AG09309 (cell line): ENCODE measurements around the gene OCEL1.
A peak's percentile ranks its signal among the peaks of the same experiment; 100 is the strongest.

Experiments used
- DNase-seq: peaks from one replicate; pipeline ENCODE4 v3.0.0-alpha.2; 2010; ENCODE audit warnings: low read depth
- H3K4me3 ChIP-seq: 2 replicates; pipeline ENCODE4 v1.5.1; 2011; ENCODE audit warnings: mild to moderate bottlenecking, low read depth, low read length, moderate library complexity; ENCODE audit not compliant: control insufficient read depth
- CTCF ChIP-seq: IDR thresholded peaks from 2 replicates; pipeline ENCODE4 v1.5.1; 2011; ENCODE audit warnings: mild to moderate bottlenecking, low read depth, low read length, inconsistent platforms; ENCODE audit not compliant: insufficient read depth, control insufficient read depth; ENCODE audit errors: missing control alignments

Gene OCEL1

DNA sequence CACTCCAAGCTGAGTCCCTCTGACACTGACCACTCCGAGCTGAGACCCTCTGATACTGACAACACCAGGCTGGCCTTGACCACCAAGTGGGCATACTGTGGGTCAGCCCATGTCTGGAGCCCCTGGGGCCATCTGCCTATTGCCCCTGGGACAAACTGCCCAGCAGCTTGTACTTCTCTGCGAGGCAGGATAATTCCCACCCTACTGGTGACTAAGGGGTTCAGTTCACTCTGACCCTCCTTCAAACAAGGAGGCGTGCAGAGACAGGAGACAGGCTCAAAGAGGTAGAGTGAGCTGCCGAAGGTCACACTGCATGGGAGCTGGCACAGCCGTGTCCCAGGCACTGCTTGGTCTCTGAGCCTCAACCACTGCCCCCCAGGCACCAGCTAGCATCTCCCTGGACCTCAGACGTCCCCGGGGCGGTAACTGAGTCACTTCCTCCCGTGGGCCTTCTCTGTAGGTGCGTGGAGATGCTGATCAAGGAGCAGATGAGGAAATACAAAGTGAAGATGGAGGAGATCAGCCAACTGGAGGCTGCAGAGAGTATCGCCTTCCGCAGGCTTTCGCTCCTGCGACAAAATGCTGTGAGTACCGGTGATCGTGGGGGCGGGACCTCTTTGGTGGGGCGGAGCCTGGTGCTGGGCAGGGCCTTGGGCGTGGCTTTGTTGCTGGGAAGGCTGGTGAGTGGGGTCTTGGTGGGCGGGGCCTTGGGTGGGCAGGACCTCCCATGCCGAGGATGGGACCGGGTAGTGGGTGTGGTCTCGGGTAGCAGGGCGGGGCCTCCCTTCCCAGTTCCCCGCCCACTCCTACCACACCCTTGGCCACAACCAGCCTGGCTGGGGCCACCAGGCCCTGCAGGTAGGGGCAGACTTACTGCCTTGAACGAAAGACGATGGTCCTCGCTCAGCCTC lies 16.6 kb upstream of the OCEL1 start:
- DNase-seq, result no peak
- TF ChIP-seq CTCF, result no peak
- no peak overlapping the region for H3K4me3 ChIP-seq

GRCh38 chr19:17210296-17210695 lies 15.7 kb upstream of the OCEL1 start:
- no peak for DNase-seq
- no peak for TF ChIP-seq CTCF
- no peak overlapping the region for H3K4me3 ChIP-seq

DNA sequence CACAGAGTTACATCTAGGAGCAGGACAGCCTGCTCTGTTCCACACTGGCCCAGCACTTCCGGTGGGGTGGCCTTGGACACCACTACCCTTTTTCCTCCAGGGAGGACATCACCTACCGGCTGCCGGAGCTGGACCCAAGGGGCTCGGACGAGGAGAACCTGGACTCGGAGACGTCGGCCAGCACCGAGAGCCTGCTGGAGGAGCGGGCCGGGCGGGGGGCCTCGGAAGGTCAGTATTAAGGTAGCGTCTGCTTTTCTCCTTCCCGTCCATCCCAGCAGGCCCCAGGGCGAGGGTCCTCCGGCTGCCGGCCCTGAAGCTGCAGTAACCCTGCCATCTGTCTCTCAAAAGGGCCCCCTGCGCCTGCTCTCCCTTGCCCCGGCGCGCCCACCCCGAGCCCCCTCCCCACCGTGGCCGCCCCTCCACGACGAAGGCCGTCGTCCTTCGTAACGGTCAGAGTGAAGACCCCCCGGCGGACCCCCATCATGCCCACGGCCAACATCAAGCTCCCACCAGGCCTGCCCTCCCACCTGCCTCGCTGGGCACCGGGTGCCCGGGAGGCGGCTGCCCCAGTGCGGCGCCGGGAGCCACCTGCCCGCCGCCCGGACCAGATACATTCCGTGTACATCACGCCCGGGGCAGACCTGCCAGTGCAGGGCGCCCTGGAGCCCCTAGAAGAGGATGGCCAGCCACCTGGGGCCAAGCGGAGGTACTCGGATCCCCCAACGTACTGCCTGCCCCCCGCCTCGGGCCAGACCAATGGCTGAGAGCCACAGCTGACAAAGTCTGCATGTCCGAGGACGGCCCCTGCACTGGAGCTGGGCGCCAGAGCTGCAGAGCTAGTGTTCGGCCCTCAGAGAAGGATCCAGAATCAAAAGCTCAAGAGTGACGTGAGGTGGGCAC lies 14.2 kb upstream of the OCEL1 start:
- H3K4me3 ChIP-seq, result no peak overlapping the region
- TF ChIP-seq CTCF, result no peak
- DNase-seq, result no peak

- H3K4me3 ChIP-seq, result no peak overlapping the region
- DNase-seq, result no peak
- TF ChIP-seq CTCF, result no peak
These were observed 12.7 kb upstream of the OCEL1 start for GRCh38 chr19:17213334-17213733.

- no peak for DNase-seq
- H3K4me3 ChIP-seq, result peak overlapping the region; percentile 91
- TF ChIP-seq CTCF, result no peak
These were observed 11.4 kb upstream of the OCEL1 start for GRCh38 chr19:17214508-17215126.
